DND-41 (cell line): ENCODE data around the gene ZNF530.

Experiments used
- EZH2 ChIP-seq: IDR thresholded peaks from 3 replicates; pipeline ENCODE4 v1.6.1; 2012; ENCODE audit warnings: borderline replicate concordance, low read depth, mild to moderate bottlenecking, moderate library complexity, low read length, inconsistent platforms; ENCODE audit not compliant: severe bottlenecking
- TF ChIP-seq, protein P1 (sequence below): IDR thresholded peaks from 2 replicates; pipeline ENCODE4 v1.5.1; 2012; ENCODE audit warnings: borderline replicate concordance, low read length, moderate library complexity, mild to moderate bottlenecking; ENCODE audit not compliant: poor library complexity, severe bottlenecking; ENCODE audit errors: extremely low read depth

DNA sequence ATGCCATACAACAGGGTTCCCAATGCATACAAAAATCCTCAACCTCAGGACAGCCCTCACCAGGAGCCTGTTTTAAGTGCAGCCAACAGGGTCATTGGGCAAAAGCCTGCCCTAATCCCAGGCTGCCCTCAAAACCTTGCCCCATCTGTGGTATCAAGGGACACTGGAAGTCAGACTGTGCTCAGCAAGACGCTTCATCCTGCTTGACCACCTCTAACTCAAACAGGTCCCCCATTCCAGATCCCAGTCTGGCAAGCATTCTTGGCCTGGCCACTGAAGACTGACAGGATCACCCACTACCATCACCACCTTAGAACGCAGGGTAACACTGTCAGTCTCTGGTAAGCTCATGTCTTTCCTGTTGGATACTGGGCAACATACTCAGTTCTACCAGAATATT lies 54.0 kb downstream of the ZNF530 start:
- no peak for TF ChIP-seq EZH2
- TF ChIP-seq, protein P1, sequence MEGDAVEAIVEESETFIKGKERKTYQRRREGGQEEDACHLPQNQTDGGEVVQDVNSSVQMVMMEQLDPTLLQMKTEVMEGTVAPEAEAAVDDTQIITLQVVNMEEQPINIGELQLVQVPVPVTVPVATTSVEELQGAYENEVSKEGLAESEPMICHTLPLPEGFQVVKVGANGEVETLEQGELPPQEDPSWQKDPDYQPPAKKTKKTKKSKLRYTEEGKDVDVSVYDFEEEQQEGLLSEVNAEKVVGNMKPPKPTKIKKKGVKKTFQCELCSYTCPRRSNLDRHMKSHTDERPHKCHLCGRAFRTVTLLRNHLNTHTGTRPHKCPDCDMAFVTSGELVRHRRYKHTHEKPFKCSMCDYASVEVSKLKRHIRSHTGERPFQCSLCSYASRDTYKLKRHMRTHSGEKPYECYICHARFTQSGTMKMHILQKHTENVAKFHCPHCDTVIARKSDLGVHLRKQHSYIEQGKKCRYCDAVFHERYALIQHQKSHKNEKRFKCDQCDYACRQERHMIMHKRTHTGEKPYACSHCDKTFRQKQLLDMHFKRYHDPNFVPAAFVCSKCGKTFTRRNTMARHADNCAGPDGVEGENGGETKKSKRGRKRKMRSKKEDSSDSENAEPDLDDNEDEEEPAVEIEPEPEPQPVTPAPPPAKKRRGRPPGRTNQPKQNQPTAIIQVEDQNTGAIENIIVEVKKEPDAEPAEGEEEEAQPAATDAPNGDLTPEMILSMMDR: no peak
